ENCODE data around the gene DUT.

DUT gene

DNA sequence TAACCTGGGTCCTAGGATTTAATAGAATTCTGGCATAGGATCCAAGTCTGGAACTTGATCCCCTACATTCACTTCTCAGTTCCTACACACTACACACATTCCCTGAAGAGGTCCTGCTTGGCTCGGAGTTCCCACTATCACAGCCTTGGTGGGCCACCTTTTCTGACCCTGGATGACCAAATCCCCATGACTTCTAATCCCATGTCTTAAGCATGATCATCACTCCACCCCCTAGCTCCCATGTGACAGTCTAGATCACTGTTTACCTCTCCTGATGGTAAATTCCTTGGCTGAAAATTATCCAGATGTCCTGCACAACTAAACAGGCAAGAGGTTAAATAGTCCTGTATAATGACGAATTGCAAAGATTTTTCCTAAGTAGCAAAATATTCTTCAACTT lies 40.3 kb downstream of the DUT start:
- Mint-ChIP-seq H3K27ac (no peak overlapping the region), H3K27me3 (ENCODE audit: low read depth) (peaks cover 28% of the 10 kb centered on the region), H3K4me3 (no peak overlapping the region), H3K36me3 (ENCODE audit: low read depth) (no peaks in the 10 kb centered on the region), H3K4me1 (ENCODE audit: low read depth) (no peaks in the 10 kb centered on the region), H3K9me3 (no peaks in the 10 kb centered on the region)

DNA sequence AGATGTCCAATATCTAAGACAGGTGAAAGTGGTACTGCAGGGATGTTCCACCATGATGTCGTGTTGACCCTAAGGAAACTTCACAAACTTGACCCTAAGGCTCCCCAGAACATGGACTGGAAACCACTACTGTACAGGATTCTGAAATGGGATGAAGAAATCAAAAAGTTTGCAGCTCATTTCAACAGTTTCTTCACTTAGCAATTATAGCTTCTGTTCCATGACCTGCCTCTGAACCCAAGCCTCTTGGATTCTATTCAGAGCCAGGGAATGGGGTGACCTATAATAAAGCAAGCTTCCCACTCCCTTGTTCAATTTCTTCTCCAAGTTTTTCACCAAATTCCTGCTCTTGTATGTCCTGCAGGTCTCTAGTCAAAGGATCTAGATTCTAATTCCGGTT lies 40.7 kb downstream of the DUT start:
- H3K4me3 Mint-ChIP-seq = no peak overlapping the region
- H3K36me3 Mint-ChIP-seq (ENCODE audit: low read depth) = no peaks in the 10 kb centered on the region
- H3K4me1 Mint-ChIP-seq (ENCODE audit: low read depth) = no peaks in the 10 kb centered on the region
- no peaks in the 10 kb centered on the region for H3K9me3 Mint-ChIP-seq
- peaks cover 27% of the 10 kb centered on the region for H3K27me3 Mint-ChIP-seq (ENCODE audit: low read depth)
- H3K27ac Mint-ChIP-seq = no peak overlapping the region

DNA sequence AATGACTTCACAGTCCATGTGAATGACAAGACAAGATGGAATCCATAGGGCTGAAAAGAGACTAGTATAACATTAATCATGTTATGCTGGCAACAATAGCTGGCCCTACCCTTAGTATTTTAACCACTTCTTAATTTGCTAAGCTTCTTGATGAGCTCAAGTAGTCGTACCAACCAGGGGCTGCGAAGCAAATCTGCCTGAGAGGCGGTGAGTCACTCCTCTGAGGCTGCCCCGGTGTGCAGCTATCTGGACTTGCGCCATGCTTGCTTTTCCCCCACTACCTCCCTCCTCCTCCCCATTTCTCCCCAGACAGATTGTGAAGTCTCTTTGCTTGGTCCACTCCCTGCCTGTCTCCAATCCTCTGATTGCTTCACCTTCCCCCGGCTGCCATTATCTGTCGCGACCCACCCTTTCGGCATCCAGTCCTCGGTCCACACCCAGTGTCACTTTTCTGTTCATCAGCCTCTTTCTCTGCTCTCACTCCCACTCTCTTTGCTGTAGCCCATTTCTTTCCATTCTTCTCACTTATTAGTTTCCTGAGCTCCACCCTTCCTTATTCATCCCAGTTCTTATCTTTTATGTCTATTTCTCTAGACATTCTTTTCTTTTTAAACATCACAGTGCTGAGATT lies 42.7 kb downstream of the DUT start:
- no peaks in the 10 kb centered on the region for H3K4me1 Mint-ChIP-seq (ENCODE audit: low read depth)
- no peaks in the 10 kb centered on the region for H3K36me3 Mint-ChIP-seq (ENCODE audit: low read depth)
- H3K27me3 Mint-ChIP-seq (ENCODE audit: low read depth) = peaks cover 26% of the 10 kb centered on the region
- no peak overlapping the region for H3K4me3 Mint-ChIP-seq
- H3K9me3 Mint-ChIP-seq = no peaks in the 10 kb centered on the region
- no peak overlapping the region for H3K27ac Mint-ChIP-seq

DNA sequence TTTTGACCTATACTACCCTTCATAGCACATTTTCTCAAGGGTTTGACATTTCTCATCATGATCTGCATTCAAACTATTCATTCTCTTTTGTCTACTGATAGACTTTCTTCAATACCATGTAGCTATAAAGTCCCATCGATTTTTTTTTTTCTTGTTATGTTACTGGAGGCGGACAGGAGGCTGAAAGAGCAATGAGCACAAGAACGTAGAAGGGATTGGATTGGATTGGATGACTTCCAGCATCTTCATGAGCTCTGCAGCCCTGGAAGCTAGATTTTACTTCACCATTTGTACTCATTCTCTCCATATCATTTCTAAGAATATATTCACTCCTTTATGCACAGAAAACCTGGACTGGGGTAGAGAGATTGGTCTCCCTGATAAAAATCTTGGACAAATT lies 43.2 kb downstream of the DUT start:
- no peaks in the 10 kb centered on the region for H3K9me3 Mint-ChIP-seq
- no peaks in the 10 kb centered on the region for H3K4me1 Mint-ChIP-seq (ENCODE audit: low read depth)
- H3K36me3 Mint-ChIP-seq (ENCODE audit: low read depth) = no peaks in the 10 kb centered on the region
- H3K27me3 Mint-ChIP-seq (ENCODE audit: low read depth) = peaks cover 27% of the 10 kb centered on the region
- H3K27ac Mint-ChIP-seq = no peak overlapping the region
- H3K4me3 Mint-ChIP-seq = no peak overlapping the region

DNA sequence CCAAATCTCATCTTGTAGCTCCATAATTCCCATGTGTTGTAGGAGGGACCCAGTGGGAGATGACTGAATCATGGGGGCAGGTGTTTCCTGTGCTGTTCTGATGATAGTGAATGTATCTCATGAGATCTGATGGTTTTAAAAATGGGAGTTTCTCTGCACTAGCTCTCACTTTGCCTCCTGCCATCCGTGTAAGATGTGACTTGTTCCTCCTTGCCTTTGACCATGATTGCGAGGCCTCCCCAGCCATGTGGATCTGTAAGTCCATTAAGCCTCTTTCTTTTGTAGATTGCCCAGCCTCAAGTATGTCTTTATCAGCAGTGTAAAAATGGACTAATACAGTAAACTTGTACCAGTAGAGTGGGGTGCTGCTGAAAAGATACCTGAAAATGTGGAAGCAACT lies 44.5 kb downstream of the DUT start:
- Mint-ChIP-seq H3K9me3 (no peaks in the 10 kb centered on the region), H3K4me3 (no peak overlapping the region), H3K27me3 (ENCODE audit: low read depth) (peaks cover 30% of the 10 kb centered on the region), H3K27ac (no peak overlapping the region), H3K36me3 (ENCODE audit: low read depth) (no peaks in the 10 kb centered on the region), H3K4me1 (ENCODE audit: low read depth) (no peaks in the 10 kb centered on the region)

DNA sequence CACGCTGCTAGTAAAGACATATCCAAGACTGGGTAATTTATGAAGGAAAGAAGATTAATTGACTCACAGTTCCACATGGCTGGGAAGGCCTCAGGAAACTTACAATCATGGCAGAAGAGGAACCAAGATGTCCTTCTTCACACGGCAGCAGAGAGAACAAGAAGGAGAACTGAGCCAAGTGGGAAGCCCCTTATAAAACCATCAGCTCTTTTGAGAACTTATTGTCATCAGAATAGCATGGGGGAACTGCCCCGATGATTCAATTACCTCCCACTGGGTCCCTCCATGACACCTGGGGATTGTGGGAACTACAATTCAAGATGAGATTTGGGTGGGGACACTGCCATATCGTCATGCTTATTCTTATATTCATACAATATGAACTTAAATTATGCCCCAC lies 49.0 kb downstream of the DUT start:
- no peak overlapping the region for H3K4me3 Mint-ChIP-seq
- peaks cover 20% of the 10 kb centered on the region for H3K27me3 Mint-ChIP-seq (ENCODE audit: low read depth)
- H3K36me3 Mint-ChIP-seq (ENCODE audit: low read depth) = no peaks in the 10 kb centered on the region
- no peaks in the 10 kb centered on the region for H3K9me3 Mint-ChIP-seq
- no peaks in the 10 kb centered on the region for H3K4me1 Mint-ChIP-seq (ENCODE audit: low read depth)
- no peak overlapping the region for H3K27ac Mint-ChIP-seq

DNA sequence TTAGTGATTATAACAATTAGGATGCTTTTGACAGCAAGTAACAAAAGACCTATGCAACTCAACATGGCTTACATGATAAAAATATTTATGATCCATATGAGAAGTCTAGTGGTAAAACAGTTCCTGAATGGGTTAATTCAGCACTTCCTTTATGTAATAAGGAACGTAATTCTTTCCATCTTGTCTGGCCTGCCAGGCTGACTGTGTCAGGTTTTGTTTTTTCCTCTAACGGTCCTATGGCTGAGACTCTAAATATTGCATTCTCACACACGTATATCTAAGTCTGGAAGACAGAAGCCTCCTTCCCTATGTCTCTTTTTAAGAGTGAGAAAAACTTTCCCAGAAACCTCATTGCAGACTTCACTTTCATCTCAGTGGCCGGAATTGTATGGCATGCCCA lies 50.6 kb downstream of the DUT start:
- Mint-ChIP-seq H3K27ac (no peak overlapping the region), H3K4me3 (no peak overlapping the region), H3K9me3 (no peaks in the 10 kb centered on the region), H3K27me3 (ENCODE audit: low read depth) (peaks cover 14% of the 10 kb centered on the region), H3K36me3 (ENCODE audit: low read depth) (no peaks in the 10 kb centered on the region), H3K4me1 (ENCODE audit: low read depth) (no peaks in the 10 kb centered on the region)

DNA sequence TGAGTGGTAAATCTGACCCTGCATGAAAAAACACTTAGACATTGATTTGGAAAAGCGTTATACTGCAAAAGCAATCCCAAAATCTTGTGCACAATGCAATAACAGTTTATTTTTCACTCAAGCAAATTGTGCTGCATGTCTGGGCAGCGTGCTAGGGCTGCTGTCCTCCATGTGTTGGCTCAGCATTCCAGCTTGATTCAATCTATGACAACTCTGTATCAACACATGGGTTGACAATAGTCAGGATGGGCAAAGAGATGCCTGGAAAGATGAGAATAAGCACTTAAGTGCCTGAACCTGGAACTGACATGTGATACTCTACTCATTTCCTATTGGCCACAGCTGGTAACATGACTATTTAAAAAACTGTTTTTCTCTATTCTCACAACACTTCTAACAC lies 51.8 kb downstream of the DUT start:
- Mint-ChIP-seq H3K36me3 (ENCODE audit: low read depth) (no peaks in the 10 kb centered on the region), H3K9me3 (no peaks in the 10 kb centered on the region), H3K4me3 (no peak overlapping the region), H3K4me1 (ENCODE audit: low read depth) (no peaks in the 10 kb centered on the region), H3K27ac (no peak overlapping the region), H3K27me3 (ENCODE audit: low read depth) (peaks cover 10% of the 10 kb centered on the region)

DNA sequence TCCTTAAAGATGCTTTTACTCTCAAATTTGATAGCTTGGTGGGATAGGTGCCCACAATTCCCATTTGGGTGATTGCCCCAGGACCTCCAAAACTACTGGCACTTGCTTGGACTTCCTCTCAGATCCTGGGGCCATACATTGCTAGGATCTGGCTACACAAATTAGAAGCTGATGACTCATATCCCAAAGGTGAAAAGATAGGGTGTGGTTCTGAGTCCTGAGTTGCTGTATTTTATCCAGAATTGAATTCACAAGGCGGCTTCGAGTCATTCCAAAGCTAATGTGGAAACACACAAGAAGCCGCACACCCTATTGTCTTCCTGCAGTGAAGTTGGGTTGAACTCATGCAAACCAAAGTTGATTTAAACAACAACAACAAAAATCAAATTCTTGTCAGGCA lies 53.4 kb downstream of the DUT start:
- Mint-ChIP-seq H3K27me3 (ENCODE audit: low read depth) (peaks cover 4% of the 10 kb centered on the region), H3K27ac (no peak overlapping the region), H3K9me3 (no peaks in the 10 kb centered on the region), H3K4me1 (ENCODE audit: low read depth) (no peaks in the 10 kb centered on the region), H3K36me3 (ENCODE audit: low read depth) (no peaks in the 10 kb centered on the region), H3K4me3 (no peak overlapping the region)

DNA sequence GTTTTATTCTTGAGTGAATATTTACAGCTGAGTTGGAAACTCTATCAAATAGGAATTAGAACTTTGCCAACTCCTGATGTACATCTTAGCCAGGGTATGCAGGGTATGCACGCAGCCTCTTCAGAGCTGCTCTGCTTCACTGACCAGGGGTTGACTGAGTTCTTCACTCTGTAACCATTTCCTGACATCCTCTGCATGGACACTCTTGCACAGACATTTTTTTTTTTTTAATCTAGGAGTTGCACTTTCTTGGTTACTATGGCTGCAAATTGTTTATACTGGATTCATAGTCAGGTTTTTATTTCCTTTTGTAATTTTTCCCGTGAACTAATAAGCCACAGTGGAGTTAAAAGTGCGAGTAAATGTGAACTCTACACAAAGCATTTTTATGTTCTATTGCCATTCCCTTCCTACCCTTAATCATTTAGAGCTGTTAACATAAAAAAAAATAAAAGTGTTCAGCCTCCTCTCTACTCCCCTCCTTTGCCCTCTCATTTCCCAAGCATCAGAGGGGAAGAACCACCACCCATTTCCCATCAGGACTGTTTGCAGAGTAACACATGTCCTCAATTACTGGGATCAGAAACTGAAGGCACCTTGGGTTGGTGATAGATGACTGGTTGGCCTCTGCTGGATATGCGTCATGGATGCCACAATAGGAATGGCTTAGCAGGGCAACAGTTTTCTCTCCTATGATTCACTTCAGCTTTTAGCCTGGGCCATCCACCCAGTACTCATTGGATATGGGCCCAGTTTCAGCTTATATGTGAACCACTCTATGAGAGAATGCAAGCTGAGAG lies 54.0 kb downstream of the DUT start:
- no peaks in the 10 kb centered on the region for H3K27me3 Mint-ChIP-seq (ENCODE audit: low read depth)
- H3K4me3 Mint-ChIP-seq = no peak overlapping the region
- no peaks in the 10 kb centered on the region for H3K36me3 Mint-ChIP-seq (ENCODE audit: low read depth)
- H3K9me3 Mint-ChIP-seq = no peaks in the 10 kb centered on the region
- H3K4me1 Mint-ChIP-seq (ENCODE audit: low read depth) = no peaks in the 10 kb centered on the region
- H3K27ac Mint-ChIP-seq = no peak overlapping the region

DNA sequence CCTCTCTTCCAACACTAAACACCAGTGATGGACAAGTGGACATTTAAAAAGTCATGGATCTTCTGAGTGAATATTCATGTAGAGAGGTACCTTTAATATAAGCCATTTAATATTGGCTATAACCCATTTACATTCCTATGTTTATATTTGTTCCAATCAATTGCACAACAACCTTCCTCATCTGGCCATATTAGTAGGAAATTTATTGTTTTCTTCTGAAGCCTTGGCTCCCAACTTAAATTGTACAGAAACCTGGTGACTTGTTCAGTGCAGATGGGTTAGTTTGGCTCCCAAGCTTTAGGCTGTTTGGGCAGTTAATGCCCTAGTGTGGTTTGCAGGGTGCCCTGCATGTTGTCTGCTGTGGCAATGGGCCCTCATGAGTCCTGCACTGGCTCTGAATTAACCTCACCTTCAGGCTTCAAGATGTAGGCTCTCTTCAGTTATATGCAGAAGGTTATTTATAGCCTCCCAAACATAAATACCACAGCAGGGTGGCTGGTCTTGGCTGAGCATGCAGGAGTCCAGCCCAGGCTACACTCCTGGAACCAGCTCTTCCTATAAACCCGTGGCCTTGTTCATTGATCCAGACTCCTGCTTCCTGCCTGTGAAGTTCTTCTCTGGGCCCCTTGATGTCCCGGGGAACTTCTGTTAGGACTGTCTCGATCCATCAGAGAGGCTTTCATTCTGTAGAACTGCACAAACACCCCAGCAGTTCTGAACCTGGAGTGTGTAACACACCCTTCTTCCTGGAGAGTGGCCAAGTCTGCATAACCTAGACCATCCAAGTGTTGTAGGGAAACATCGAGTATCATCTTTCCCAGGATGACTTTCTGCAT lies 57.0 kb downstream of the DUT start:
- no peak overlapping the region for H3K4me3 Mint-ChIP-seq
- no peak overlapping the region for H3K27ac Mint-ChIP-seq
- H3K27me3 Mint-ChIP-seq (ENCODE audit: low read depth) = peaks cover 4% of the 10 kb centered on the region
- H3K36me3 Mint-ChIP-seq (ENCODE audit: low read depth) = no peaks in the 10 kb centered on the region
- H3K9me3 Mint-ChIP-seq = no peaks in the 10 kb centered on the region
- no peaks in the 10 kb centered on the region for H3K4me1 Mint-ChIP-seq (ENCODE audit: low read depth)

DNA sequence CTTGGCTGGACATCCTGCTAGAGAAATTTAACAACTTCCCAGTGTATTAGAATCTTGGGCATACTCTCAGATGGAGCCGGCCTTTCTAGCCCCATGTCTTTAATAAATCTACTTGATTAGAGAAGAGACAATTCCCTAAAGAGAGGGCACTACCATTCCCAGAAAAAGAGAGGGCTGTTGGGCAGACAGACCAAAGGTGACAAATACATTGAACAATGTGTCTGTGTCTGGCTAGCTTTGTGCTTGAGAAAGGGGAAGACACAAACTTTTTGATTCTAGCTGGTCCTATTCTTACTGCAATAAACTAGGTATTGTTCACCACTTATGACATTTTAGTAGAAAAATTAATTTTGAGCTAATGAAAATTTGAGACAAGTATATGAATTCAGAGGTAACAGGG lies 57.7 kb downstream of the DUT start:
- Mint-ChIP-seq H3K36me3 (ENCODE audit: low read depth) (no peaks in the 10 kb centered on the region), H3K4me3 (no peak overlapping the region), H3K27ac (no peak overlapping the region), H3K9me3 (no peaks in the 10 kb centered on the region), H3K27me3 (ENCODE audit: low read depth) (peaks cover 4% of the 10 kb centered on the region), H3K4me1 (ENCODE audit: low read depth) (no peaks in the 10 kb centered on the region)

DNA sequence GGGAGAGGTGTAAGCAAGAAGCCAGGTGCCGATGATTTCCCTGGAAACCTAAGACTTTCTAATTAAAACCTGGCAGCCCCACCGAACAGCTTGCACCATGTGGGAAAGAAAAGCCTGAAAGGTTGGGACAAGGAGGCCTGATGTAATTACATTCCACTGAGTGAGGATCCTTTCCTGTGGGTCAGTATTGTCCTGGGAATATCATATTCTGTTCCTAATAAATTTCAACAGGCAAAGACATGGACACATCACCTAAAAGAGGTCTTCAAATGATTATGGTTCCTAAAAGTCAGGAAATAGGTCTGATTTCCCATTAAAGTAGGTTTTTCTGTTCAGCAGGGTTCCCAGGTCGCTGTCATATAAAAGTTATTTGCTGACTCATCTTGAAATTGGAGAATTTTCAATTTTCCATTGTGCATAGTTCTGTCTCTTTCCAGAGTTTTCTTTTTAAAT lies 58.5 kb downstream of the DUT start:
- peaks cover 4% of the 10 kb centered on the region for H3K27me3 Mint-ChIP-seq (ENCODE audit: low read depth)
- no peaks in the 10 kb centered on the region for H3K36me3 Mint-ChIP-seq (ENCODE audit: low read depth)
- H3K9me3 Mint-ChIP-seq = no peaks in the 10 kb centered on the region
- no peak overlapping the region for H3K27ac Mint-ChIP-seq
- no peak overlapping the region for H3K4me3 Mint-ChIP-seq
- no peaks in the 10 kb centered on the region for H3K4me1 Mint-ChIP-seq (ENCODE audit: low read depth)

DNA sequence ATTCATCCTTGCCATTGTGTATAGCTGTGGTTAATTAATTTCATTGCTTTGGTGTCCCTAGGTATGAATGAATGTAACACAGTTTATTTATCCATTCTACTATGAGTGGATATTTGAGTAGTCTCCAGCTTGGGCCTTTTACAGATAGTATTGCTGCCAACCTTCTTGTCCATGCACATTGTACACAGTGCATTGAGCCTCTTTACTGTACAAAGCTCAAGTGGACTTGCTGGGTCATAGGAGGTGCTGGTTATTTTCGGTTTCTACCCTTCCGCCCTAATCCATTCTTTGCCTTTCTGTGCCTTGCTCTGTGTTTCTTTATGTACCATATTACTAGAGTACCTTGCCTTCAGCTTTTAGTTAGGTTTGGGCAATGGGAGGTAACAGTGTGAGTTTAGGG lies 60.7 kb downstream of the DUT start:
- no peaks in the 10 kb centered on the region for H3K4me1 Mint-ChIP-seq (ENCODE audit: low read depth)
- no peak overlapping the region for H3K4me3 Mint-ChIP-seq
- no peaks in the 10 kb centered on the region for H3K9me3 Mint-ChIP-seq
- no peak overlapping the region for H3K27ac Mint-ChIP-seq
- H3K27me3 Mint-ChIP-seq (ENCODE audit: low read depth) = peaks cover 4% of the 10 kb centered on the region
- H3K36me3 Mint-ChIP-seq (ENCODE audit: low read depth) = no peaks in the 10 kb centered on the region

DNA sequence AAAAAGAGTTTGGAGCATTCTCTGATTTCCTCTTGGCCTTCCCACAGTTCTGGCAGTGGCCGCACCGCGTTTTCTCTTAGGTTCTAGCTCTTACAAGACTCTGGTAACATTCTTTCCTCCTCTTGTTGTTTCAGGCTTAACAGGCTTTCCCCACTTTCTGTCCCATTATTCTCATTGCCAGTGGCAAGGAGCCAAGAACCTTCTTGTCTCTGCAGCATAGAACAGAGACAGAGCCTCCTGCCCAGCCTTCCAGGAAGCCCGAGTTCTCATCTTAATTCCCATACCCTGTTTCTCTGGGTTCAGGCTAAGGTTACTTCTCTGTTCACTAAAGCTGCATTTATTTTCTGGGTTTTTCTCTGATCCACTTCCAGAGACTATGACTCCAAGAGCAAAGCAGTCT lies 61.1 kb downstream of the DUT start:
- no peaks in the 10 kb centered on the region for H3K4me1 Mint-ChIP-seq (ENCODE audit: low read depth)
- H3K27me3 Mint-ChIP-seq (ENCODE audit: low read depth) = peaks cover 4% of the 10 kb centered on the region
- H3K36me3 Mint-ChIP-seq (ENCODE audit: low read depth) = no peaks in the 10 kb centered on the region

More for the DNA sequence above, 61.1 kb downstream of the DUT start:
- no peak overlapping the region for H3K4me3 Mint-ChIP-seq
- no peaks in the 10 kb centered on the region for H3K9me3 Mint-ChIP-seq
- no peak overlapping the region for H3K27ac Mint-ChIP-seq

Measured in T-helper 1 cell treated with Interleukin-12 subunit alpha and Interleukin-12 subunit beta and Interleukin-4 antibody, amounts not matched to agents 30 μg/mL and 1 μg/mL, for 36 hours (primary cell).